GM21360 (cell line): Measurements from ENCODE around the gene COL8A2.

Experiments
- ATAC-seq: cut with Tn5 transposase; IDR thresholded peaks from one replicate; pipeline ENCODE4 v1.9.1; 2021; ENCODE audit warnings: mild to moderate bottlenecking, moderate library complexity; ENCODE audit not compliant: unreplicated experiment

COL8A2 gene

GRCh38 chr1:36157973-36158826 is 33.2 kb upstream of the COL8A2 start:
- ATAC-seq: no peak

GRCh38 chr1:36157115-36157903 is 32.3 kb upstream of the COL8A2 start:
- no peak for ATAC-seq

GRCh38 chr1:36156329-36157114 is 31.5 kb upstream of the COL8A2 start:
- peak; percentile 2 for ATAC-seq

DNA sequence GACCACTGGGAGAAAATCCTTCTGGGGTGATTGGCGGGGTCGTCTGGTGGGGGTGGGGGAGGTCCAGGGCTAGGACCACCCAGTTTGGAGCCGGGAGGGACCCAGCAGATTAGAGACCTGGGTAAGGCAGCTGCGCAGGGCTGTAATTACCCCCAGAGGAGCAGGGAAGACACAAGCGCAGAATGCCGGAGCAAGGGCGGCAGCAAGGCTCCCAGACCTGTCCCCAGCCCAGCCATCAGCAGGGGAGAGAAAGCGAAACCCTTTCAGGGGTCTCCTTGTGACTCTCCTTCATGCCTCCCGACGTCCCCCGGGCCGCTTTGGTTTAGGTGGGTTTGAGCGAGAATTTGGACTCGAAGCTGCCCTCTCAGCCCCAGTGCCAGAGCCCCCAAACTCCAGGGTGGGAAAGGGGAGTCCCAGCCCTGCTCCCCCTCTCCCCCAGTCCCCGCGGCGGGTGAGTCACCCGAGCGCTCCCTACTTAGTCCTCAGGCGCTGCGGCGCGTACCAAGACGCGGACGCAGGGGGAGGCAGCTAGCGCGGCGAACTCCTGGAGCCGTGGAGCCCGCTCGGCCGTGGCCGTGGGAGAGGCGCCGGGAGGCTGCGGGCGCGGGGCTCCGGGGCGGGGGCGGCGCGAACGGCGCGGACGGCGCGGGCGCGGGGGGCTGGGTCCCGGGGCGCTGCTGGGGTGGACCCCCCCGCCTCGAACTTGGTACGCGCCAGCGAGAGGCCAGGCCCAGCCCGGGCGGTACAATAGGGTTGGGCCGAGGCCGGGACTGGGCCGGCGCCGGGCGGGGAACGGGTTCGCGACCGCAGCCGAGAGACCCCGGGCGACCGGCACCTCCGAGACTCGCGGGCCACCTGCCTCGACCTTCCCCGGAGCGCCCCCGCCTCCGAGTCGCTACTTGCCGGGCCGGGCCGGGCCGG is 30.6 kb upstream of the COL8A2 start, which contains the start of gene MAP7D1:
Gene MAP7D1, plus strand, starts transcription at position 753 of the 921 bp plus-strand sequence. CDS start 258 bp downstream, outside the sequence.
- ATAC-seq: peak; percentile 46

DNA sequence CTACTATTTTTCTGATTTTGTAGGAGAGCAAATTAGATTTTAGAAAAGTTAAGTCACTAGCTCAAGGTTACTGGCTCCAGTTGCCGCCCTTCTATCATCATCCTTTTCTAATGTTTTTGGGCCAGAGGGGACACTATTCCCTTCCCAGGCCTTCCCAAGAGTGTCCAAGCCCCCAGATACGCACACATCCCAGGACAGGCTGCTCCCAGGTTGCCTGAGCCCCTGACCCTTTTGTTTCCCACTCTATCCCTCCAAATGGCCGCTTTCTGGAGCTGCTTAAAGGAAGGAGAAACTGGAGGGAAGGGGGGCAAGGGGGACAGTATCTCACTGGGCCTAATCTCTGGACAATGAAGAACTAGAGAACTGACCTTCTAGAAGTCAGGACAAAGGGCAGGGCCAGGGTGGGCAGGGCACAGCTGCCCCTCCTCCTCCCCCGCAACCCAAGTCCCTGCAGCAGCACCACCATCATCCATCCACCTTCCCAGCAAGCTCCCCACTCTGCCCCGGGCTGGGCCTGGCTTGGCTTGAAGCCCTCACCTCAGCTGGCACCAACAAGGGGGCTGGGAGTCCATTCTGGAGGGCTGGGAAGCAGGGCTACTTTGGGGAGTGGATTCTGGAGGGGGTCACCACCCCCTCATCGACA is 29.9 kb upstream of the COL8A2 start:
- no peak for ATAC-seq

DNA sequence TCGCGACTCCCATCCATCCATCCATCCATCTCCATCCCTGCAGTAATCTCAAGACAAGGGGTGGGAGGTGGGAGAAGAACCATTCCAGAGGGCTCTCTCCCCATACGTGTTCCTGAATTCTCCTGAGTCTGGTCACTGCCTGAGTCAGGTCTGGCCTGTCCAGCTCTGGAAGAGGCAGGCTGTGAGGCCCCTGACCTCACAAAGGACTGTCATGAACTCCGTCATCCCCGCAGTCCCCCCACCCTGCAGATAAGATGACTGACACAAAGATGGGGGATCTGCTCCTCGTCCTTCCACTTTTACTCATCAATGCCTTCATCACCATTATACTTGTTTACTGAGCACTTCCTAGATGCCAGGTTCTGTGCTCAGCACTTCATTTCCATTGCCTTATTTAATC is 29.3 kb upstream of the COL8A2 start:
- ATAC-seq: no peak

DNA sequence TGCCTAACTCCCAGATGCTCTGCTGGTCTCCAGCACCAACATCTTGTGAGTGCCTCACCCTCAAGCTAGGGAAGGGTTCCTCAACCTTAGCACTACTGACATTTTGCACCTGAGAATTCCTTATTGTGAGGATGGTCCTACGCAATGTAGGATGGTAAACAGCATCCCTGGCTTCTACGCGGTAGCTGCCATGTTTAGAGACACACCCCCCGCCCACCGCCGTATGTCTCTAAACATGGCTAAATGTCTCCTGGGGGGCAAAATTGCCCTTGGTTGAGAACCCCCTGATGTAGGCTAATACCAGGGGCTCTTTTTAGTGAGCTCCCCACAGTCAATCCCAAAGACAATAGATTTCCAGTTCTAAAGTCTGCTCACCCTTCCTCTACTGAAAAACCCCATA is 28.5 kb upstream of the COL8A2 start:
- no peak for ATAC-seq

- ATAC-seq: no peak
These were observed 26.8 kb upstream of the COL8A2 start for GRCh38 chr1:36151845-36152203.

- ATAC-seq: no peak
These were observed 26.3 kb upstream of the COL8A2 start for GRCh38 chr1:36151134-36151844.

DNA sequence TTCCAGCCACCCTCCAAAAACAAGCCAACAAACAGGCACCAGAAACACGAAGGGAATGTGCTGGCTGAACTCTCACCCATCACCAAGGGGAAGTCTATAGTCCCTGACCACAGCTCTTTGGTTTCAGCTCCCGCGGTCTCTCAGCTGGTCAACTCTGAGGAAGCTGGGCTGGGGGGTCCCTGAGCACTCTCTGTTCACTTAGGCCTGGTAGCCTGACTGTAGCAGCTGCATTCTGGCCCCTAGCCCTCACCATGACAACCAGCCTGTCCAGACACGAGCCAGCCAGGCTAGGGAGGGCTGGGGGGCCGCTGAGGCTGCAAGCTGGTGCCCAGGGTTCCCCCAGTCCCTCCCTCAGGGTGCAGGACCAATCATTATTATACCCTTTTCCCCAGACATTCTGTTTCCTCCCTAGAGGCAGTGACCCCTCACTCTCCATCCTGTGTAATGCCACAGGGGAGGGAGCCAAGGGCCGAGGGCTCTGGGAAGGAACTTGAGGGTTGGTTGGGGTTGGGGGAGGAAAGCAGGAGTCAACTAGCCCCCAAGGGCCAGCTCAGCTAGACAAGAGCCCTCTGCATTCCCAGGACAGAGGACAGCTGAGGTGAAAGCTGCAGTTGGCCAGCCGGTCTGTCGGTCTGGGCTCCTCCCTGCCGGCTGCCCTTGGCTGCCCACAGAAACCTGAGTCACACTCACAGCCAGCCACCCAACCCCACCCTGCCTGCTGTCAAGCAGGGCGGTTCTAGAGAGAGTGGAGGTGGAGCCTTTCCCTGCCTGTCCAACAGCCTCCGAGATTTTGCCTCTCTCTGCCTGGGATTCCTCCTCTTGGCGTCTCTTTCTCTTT is 25.5 kb upstream of the COL8A2 start:
- peak; percentile 38 for ATAC-seq

DNA sequence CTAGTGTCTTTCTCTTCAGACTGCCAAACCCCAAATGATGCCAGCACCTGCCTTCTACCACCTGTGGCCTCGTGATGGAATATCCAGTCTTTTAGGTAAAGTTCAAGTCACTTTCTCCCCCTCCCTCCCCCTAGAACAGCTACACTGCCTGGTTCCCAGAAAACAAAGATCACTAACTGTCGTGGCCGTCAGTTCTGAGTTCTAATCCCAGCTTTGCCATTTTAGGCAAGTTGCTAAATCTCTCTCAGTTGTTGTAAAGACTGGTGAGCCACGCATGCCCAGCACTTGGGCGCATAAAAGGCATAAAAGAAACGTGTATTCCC is 24.9 kb upstream of the COL8A2 start:
- no peak for ATAC-seq

GRCh38 chr1:36149237-36149972 is 24.4 kb upstream of the COL8A2 start, which contains the start of gene TRAPPC3:
TSS of gene TRAPPC3 (minus strand) at chr1:36149486. CDS start at chr1:36149378, 108 bp downstream.
- peak; percentile 85 for ATAC-seq

- ATAC-seq: no peak
These were observed 23.8 kb upstream of the COL8A2 start for GRCh38 chr1:36148821-36149236.

DNA sequence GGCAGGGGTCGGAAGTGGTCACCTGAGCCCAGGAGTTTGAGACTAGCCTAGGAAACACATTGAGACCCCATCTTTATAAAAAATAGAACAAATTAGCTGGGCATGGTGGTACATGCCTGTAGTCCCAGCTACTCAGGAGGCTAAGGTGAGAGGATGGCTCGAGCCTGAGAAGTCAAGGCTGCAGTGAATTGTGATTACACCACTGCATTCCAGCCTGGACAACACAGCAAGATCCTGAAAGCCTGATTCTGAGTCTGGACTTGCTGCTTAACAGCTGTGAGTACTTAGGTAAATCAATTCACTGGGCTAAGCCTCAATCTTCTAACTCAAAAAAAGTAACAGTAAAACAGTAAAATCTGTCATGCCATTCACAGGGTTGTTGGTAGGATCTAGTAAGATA is 19.4 kb upstream of the COL8A2 start:
- ATAC-seq: no peak

- ATAC-seq: no peak
These were observed 18.4 kb upstream of the COL8A2 start for GRCh38 chr1:36143424-36143823.

- no peak for ATAC-seq
These were observed 17.1 kb upstream of the COL8A2 start for GRCh38 chr1:36142121-36142520.

- ATAC-seq: no peak
These were observed 14.5 kb upstream of the COL8A2 start for GRCh38 chr1:36139521-36139920.
